Activated T-cell treated with anti-CD3 and anti-CD28 coated beads, Interleukin-2, amount 50 U/mL, for 72 hours (primary cell): ENCODE results near the gene ARHGAP29. TPM values are rescaled to one million over a fixed set of nuclear protein-coding genes. Genes with fewer than 3 reads are reported as not detected.

Source experiments
- ATAC-seq, 2 donors: fragments of 150-1000 bp; cut with Tn5 transposase; replicated peaks in 1 of 2; 2 replicates each; pipeline ENCODE4 v1.10.0; 2021; ENCODE audit warnings: moderate library complexity in 2 of 2, mild to moderate bottlenecking in 1 of 2
- DNase-seq, 2 donors: peaks; one replicate each; pipeline ENCODE4 v3.0.0; 2021 to 2022; ENCODE audit warnings: mixed read lengths in 1 of 2
- H3K27ac Mint-ChIP-seq: one replicate; pipeline ENCODE4 v1.8.0; 2022; ENCODE audit warnings: mild to moderate bottlenecking, moderate library complexity, mixed read lengths
- H3K27me3 Mint-ChIP-seq: one replicate; pipeline ENCODE4 v1.8.0; 2022; ENCODE audit warnings: low read depth, mixed read lengths
- H3K36me3 Mint-ChIP-seq, 2 donors: one replicate each; pipeline ENCODE4 v1.8.0; 2022; ENCODE audit warnings: mixed read lengths in 2 of 2, mild to moderate bottlenecking in 1 of 2; ENCODE audit not compliant: insufficient read depth in 2 of 2
- H3K4me1 Mint-ChIP-seq: one replicate; pipeline ENCODE4 v1.8.0; 2022; ENCODE audit warnings: low read depth, mixed read lengths
- H3K4me3 Mint-ChIP-seq, 2 donors: one replicate each; pipeline ENCODE4 v1.8.0; 2022; ENCODE audit warnings: mild to moderate bottlenecking in 2 of 2, mixed read lengths in 2 of 2, moderate library complexity in 2 of 2
- H3K9me3 Mint-ChIP-seq, 2 donors: one replicate each; pipeline ENCODE4 v1.8.0; 2022; ENCODE audit warnings: mixed read lengths in 2 of 2
- total RNA-seq, 2 donors: library from RNA; stranded (reverse); gene quantifications; one replicate each; pipeline ENCODE4 v1.2.3, GENCODE V29; 2022

ARHGAP29 gene
- total RNA-seq, 2 donors from 2014 or later: 1.3 to 1.8 TPM

DNA sequence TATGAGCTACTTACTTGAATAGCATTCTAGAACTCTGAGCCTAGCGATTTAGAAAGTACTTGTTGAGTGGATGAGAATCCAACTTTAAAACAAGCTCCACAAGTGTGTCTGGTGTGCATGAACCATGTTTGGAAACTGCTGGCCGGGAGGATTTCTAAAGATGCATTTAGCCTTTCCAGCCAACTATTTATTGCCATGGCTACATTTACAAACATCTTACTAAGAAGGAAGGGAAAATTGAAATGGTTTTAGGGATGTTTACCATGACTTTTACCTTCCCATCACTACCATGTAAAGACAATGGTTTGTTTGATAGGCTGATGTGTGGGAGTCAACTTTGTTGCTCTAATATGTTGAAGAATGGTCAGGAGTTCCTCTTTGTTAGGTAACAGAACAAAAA lies 37.7 kb upstream of the ARHGAP29 start:
- Mint-ChIP-seq H3K4me3 (no peak overlapping the region), H3K27me3 (peaks cover 21% of the 10 kb centered on the region), H3K9me3 (no peaks in the 10 kb centered on the region), H3K4me1 (no peaks in the 10 kb centered on the region), H3K36me3 (no peaks in the 10 kb centered on the region), H3K27ac (no peak overlapping the region)
- ATAC-seq (no peak), DNase-seq (no peak)

- H3K27me3 Mint-ChIP-seq: peaks cover 21% of the 10 kb centered on the region
- no peak overlapping the region for H3K27ac Mint-ChIP-seq
- H3K9me3 Mint-ChIP-seq: no peaks in the 10 kb centered on the region
Observed at GRCh38 chr1:94274561-94274960, 37.2 kb upstream of the ARHGAP29 start.

DNA sequence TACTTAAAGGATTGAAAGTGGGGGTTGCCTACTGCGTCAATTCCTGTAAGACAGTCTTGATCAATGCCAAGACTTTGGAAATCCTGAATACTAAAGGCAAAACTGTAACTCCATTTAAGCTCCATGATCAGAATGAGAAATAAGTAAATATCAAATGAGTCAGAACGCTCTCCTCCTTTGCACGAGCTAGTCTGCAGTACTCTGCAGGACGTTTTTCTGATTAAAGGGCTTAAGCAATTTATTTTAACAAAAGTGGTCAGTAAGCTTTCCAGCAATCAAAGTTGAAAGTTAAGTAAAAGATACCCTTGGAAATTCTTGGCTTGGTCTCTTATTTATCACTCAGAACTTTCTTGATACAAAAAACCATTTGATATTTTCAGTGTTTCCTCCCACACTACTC lies 35.7 kb upstream of the ARHGAP29 start:
- ATAC-seq: no peak
- Mint-ChIP-seq H3K27me3 (peaks cover 22% of the 10 kb centered on the region), H3K4me1 (no peaks in the 10 kb centered on the region)

More at GRCh38 chr1:94274561-94274960, 37.2 kb upstream of the ARHGAP29 start:
- Mint-ChIP-seq H3K4me1 (no peaks in the 10 kb centered on the region), H3K36me3 (no peaks in the 10 kb centered on the region), H3K4me3 (no peak overlapping the region)
- no peak for ATAC-seq
- DNase-seq: no peak

DNA sequence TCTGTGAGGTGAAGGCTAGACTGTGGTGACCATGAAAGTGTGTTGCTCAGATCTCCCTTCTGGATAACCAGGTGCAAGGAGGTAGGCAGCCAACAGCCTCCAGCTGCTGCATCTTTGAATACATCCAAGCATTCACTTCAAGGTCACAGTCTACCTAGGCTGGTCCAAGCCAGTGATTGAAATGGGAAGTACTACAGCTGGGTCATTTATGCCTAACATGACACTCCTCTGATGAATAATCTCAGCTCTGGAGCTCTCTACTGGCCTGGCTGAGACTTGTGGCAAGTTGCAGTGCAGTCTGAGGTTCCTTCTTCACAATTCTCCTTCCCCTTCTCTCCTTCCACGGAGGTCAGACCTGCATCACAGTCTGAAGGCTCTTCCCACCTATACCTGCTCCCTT lies 35.0 kb upstream of the ARHGAP29 start:
- Mint-ChIP-seq H3K27ac (no peak overlapping the region), H3K4me1 (no peaks in the 10 kb centered on the region), H3K36me3 (no peaks in the 10 kb centered on the region)

More for the DNA sequence above, 35.7 kb upstream of the ARHGAP29 start:
- H3K27ac Mint-ChIP-seq: no peak overlapping the region
- DNase-seq: no peak
- no peak overlapping the region for H3K4me3 Mint-ChIP-seq
- H3K9me3 Mint-ChIP-seq: no peaks in the 10 kb centered on the region
- no peaks in the 10 kb centered on the region for H3K36me3 Mint-ChIP-seq

DNA sequence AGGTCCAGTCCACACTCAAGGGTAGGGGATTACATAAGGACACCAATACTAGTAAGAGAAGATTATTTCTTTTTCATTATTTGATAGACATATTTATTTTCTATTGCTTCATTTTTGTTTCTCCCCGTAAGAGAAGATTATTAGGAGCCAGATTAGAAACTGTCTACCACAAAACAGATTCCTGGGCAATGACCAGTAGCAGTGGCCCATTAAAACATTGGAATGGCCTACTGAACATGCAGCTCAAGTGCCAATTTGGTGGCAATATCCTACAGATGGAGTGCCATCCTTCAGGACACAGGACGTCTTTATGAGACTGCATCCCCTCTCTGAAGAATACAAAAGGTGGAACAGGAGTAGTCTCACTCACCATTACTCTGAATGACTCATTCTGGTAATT lies 34.0 kb upstream of the ARHGAP29 start:
- Mint-ChIP-seq H3K9me3 (no peaks in the 10 kb centered on the region), H3K4me3 (no peak overlapping the region), H3K27ac (no peak overlapping the region), H3K27me3 (peaks cover 28% of the 10 kb centered on the region), H3K36me3 (no peaks in the 10 kb centered on the region), H3K4me1 (no peaks in the 10 kb centered on the region)
- no peak for DNase-seq
- ATAC-seq: no peak

More for the DNA sequence above, 35.0 kb upstream of the ARHGAP29 start:
- no peaks in the 10 kb centered on the region for H3K9me3 Mint-ChIP-seq
- ATAC-seq (no peak), DNase-seq (no peak)
- H3K27me3 Mint-ChIP-seq: peaks cover 28% of the 10 kb centered on the region
- H3K4me3 Mint-ChIP-seq: no peak overlapping the region

GRCh38 chr1:94270801-94271203 lies 33.4 kb upstream of the ARHGAP29 start:
- H3K4me1 Mint-ChIP-seq: no peaks in the 10 kb centered on the region
- H3K27me3 Mint-ChIP-seq: peaks cover 28% of the 10 kb centered on the region
- no peak overlapping the region for H3K27ac Mint-ChIP-seq
- ATAC-seq (no peak), DNase-seq (no peak)
- no peaks in the 10 kb centered on the region for H3K36me3 Mint-ChIP-seq
- no peaks in the 10 kb centered on the region for H3K9me3 Mint-ChIP-seq
- no peak overlapping the region for H3K4me3 Mint-ChIP-seq

GRCh38 chr1:94269921-94270320 lies 32.5 kb upstream of the ARHGAP29 start:
- no peak overlapping the region for H3K4me3 Mint-ChIP-seq
- no peaks in the 10 kb centered on the region for H3K4me1 Mint-ChIP-seq
- no peaks in the 10 kb centered on the region for H3K36me3 Mint-ChIP-seq
- no peaks in the 10 kb centered on the region for H3K9me3 Mint-ChIP-seq
- no peak overlapping the region for H3K27ac Mint-ChIP-seq
- H3K27me3 Mint-ChIP-seq: peaks cover 28% of the 10 kb centered on the region
- ATAC-seq (no peak), DNase-seq (no peak)

DNA sequence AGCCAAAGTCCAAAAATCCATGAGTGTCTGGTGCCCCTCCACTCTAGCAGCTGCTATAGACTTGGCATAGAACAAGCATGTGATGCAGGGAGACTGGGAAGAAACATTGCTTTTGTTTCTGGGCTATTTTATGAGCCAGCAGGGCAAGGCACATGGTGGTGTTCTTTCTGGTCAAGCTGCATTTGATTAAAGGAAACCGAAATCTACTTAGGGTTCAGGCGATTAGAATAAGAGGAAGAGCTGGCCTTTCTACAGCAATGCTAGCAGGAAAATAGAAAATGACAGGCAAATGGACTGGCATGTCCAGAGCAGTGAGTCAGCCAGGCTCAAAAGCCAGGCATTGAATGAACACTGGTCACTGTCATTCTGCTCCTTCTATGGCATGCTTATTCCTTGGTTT lies 28.5 kb upstream of the ARHGAP29 start:
- no peak overlapping the region for H3K27ac Mint-ChIP-seq
- H3K4me1 Mint-ChIP-seq: no peaks in the 10 kb centered on the region
- DNase-seq (no peak), ATAC-seq (no peak)
- H3K9me3 Mint-ChIP-seq: no peaks in the 10 kb centered on the region
- no peaks in the 10 kb centered on the region for H3K36me3 Mint-ChIP-seq
- H3K27me3 Mint-ChIP-seq: peaks cover 41% of the 10 kb centered on the region
- H3K4me3 Mint-ChIP-seq: no peak overlapping the region

DNA sequence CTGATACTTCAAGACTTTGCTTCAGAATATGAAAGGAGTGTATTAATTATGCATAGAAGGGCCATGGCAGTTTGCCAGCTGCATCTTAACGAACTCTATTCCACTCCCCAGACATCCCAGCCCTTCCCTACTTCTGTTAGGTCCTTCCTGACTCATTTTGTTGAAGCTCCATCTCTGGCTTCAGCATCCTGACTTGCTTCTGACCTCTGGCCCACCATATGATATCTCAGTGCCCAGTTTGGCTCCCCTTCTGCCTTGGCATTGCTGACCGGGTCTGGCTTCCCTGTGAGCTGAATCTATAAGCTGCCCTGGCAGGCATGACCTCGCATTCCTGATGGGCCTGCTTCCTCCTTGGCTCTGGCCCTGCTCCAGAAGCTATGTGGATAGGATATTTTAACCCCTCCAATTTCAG lies 27.6 kb upstream of the ARHGAP29 start:
- Mint-ChIP-seq H3K27me3 (peaks cover 45% of the 10 kb centered on the region), H3K36me3 (no peaks in the 10 kb centered on the region), H3K27ac (no peak overlapping the region), H3K4me3 (no peak overlapping the region), H3K4me1 (no peaks in the 10 kb centered on the region), H3K9me3 (peaks cover 0 to 2% of the 10 kb centered on the region in 2 donors)
- DNase-seq (no peak), ATAC-seq (no peak)

- H3K4me3 Mint-ChIP-seq: no peak overlapping the region
- no peak for DNase-seq
- H3K36me3 Mint-ChIP-seq: no peaks in the 10 kb centered on the region
- ATAC-seq: no peak
- peaks cover 36% of the 10 kb centered on the region for H3K27me3 Mint-ChIP-seq
- peaks cover 2% of the 10 kb centered on the region in 2 donors for H3K9me3 Mint-ChIP-seq
- no peaks in the 10 kb centered on the region for H3K4me1 Mint-ChIP-seq
- no peak overlapping the region for H3K27ac Mint-ChIP-seq
Observed at GRCh38 chr1:94260635-94261387, 23.4 kb upstream of the ARHGAP29 start.

DNA sequence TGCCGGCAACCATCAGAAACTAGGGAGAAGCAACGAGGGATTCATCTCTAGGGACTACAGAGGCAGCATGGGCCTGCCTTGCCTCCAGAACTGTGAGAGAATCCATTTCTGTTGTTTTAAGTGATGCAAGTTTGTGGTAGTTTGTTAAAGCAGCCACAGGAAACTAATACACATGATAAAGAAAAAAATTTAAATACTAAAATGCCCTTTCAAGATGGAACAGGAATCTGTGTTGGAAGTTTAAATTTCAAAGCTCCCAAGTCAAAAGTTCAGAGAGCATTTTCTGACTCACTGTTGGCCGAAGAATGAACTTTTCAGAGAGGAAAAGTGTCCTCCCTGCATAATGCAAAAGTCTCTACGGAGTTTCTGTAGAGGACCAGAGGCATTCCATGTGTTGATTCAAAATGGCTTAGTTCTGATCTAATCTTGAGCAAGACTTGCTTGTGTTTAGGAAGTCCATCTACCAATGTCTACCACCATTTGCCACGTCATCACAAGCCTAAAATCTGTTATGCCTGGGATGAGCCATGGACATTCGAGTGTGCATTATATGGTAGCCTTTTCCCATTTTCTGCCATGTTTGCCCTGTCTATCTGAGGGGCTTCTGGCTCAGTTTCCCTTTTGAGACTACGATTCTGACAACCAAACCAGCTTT lies 22.4 kb upstream of the ARHGAP29 start:
- Mint-ChIP-seq H3K27me3 (peaks cover 42% of the 10 kb centered on the region), H3K36me3 (no peaks in the 10 kb centered on the region), H3K4me1 (no peaks in the 10 kb centered on the region), H3K4me3 (no peak overlapping the region), H3K27ac (no peak overlapping the region), H3K9me3 (peaks cover 2% of the 10 kb centered on the region in 2 donors)
- DNase-seq (no peak), ATAC-seq (no peak)

- H3K4me3 Mint-ChIP-seq: no peak overlapping the region
- no peak for DNase-seq
- H3K9me3 Mint-ChIP-seq: peaks cover 2% of the 10 kb centered on the region in 2 donors
- no peaks in the 10 kb centered on the region for H3K4me1 Mint-ChIP-seq
- no peaks in the 10 kb centered on the region for H3K36me3 Mint-ChIP-seq
- H3K27me3 Mint-ChIP-seq: peaks cover 33% of the 10 kb centered on the region
- H3K27ac Mint-ChIP-seq: no peak overlapping the region
- peak in 1 of 2 donors; percentile 22 for ATAC-seq
Observed at GRCh38 chr1:94258873-94259331, 21.5 kb upstream of the ARHGAP29 start.

DNA sequence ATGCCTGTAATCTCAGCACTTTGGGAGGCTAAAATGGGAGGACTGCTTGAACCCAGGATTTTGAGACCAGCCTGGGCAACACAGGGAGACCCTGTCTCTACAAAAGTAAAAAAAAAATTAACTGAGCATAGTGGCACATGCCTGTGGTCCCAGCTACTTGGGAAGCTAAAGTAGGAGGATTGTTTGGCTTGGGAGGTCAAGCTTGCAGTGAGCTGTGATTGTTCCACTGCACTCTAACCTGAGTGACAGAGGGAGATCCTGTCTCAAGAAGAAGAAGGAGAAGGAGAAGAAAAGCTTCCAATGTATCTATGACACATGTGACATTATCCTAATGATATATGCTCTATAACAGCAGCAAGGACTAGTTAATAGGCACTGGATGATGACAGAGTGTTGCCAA lies 20.1 kb upstream of the ARHGAP29 start:
- Mint-ChIP-seq H3K4me1 (no peaks in the 10 kb centered on the region), H3K27me3 (peaks cover 24% of the 10 kb centered on the region), H3K4me3 (no peak overlapping the region), H3K9me3 (peaks cover 2% of the 10 kb centered on the region in 2 donors), H3K27ac (no peak overlapping the region), H3K36me3 (no peaks in the 10 kb centered on the region)
- ATAC-seq: no peak
- no peak for DNase-seq
